GM12873 (cell line): ENCODE measurements around the gene HSP90AB1.

Experiments used
- CTCF ChIP-seq: IDR thresholded peaks from 2 replicates; pipeline ENCODE4 v1.5.1; 2012; ENCODE audit warnings: low read depth, mild to moderate bottlenecking, moderate library complexity, low read length, control low read depth; ENCODE audit not compliant: insufficient read depth; ENCODE audit errors: missing control alignments

The HSP90AB1 gene

GRCh38 chr6:44223319-44224028, 23.4 kb upstream of the HSP90AB1 start, which contains the start of gene SLC29A1:
TSS of gene SLC29A1 (plus strand) at chr6:44223595. CDS start at chr6:44227314, 3,719 bp downstream.
- peak; percentile 20 for TF ChIP-seq CTCF

GRCh38 chr6:44224029-44224964, 22.6 kb upstream of the HSP90AB1 start:
- TF ChIP-seq CTCF, result peak; percentile 21

GRCh38 chr6:44224965-44225305, 22.0 kb upstream of the HSP90AB1 start:
- no peak for TF ChIP-seq CTCF

GRCh38 chr6:44225579-44226325, 21.1 kb upstream of the HSP90AB1 start:
- no peak for TF ChIP-seq CTCF

- no peak for TF ChIP-seq CTCF
Measured at GRCh38 chr6:44226368-44227147, 20.3 kb upstream of the HSP90AB1 start.

GRCh38 chr6:44227148-44227793, 19.6 kb upstream of the HSP90AB1 start:
- TF ChIP-seq CTCF, result no peak
